HL-60 (cell line): ENCODE results near the gene ZNF350.

ENCODE experiments used
- DNase-seq, 2 experiments: peaks; one replicate each; pipeline ENCODE4 v3.0.0-alpha.2; 2010 to 2020; ENCODE audit warnings: low read depth in 1 of 2, low spot score in 1 of 2
- H3K27ac ChIP-seq: fragments of 250-450 bp; sonication (Bioruptor Pico); replicated peaks from 2 replicates; pipeline ENCODE4 v1.5.1; 2020; ENCODE audit warnings: mild to moderate bottlenecking, moderate library complexity
- H3K27me3 ChIP-seq: fragments of 250-450 bp; sonication (Bioruptor Pico); 2 replicates; pipeline ENCODE4 v1.5.1; 2021; ENCODE audit warnings: mild to moderate bottlenecking, moderate library complexity; ENCODE audit not compliant: insufficient read depth, poor library complexity, severe bottlenecking
- H3K4me3 ChIP-seq: replicated peaks from 2 replicates; pipeline ENCODE4 v1.5.1; 2011; ENCODE audit warnings: mild to moderate bottlenecking, control low read depth, low read length; ENCODE audit not compliant: insufficient read depth
- GABPA ChIP-seq: IDR thresholded peaks from 2 replicates; pipeline ENCODE4 v1.6.1; 2012; ENCODE audit warnings: low read depth
- POLR2AphosphoS5 ChIP-seq: IDR thresholded peaks from 2 replicates; pipeline ENCODE4 v1.6.1; 2012; ENCODE audit warnings: low read depth
- SPI1 ChIP-seq: IDR thresholded peaks from 2 replicates; pipeline ENCODE4 v1.6.1; 2012; ENCODE audit warnings: low read depth, mild to moderate bottlenecking, borderline replicate concordance
- TF ChIP-seq, protein P1 (sequence below): IDR thresholded peaks from 2 replicates; pipeline ENCODE4 v1.6.1; 2012; ENCODE audit warnings: low read depth; ENCODE audit not compliant: insufficient replicate concordance
- TF ChIP-seq, protein P2 (sequence below): IDR thresholded peaks from one replicate; pipeline ENCODE4 v1.5.1; 2011; ENCODE audit warnings: low read length, control low read depth, inconsistent platforms; ENCODE audit not compliant: insufficient read depth

The ZNF350 gene

GRCh38 chr19:51921949-51922348 is 64.7 kb downstream of the ZNF350 start:
- TF ChIP-seq, protein P1, sequence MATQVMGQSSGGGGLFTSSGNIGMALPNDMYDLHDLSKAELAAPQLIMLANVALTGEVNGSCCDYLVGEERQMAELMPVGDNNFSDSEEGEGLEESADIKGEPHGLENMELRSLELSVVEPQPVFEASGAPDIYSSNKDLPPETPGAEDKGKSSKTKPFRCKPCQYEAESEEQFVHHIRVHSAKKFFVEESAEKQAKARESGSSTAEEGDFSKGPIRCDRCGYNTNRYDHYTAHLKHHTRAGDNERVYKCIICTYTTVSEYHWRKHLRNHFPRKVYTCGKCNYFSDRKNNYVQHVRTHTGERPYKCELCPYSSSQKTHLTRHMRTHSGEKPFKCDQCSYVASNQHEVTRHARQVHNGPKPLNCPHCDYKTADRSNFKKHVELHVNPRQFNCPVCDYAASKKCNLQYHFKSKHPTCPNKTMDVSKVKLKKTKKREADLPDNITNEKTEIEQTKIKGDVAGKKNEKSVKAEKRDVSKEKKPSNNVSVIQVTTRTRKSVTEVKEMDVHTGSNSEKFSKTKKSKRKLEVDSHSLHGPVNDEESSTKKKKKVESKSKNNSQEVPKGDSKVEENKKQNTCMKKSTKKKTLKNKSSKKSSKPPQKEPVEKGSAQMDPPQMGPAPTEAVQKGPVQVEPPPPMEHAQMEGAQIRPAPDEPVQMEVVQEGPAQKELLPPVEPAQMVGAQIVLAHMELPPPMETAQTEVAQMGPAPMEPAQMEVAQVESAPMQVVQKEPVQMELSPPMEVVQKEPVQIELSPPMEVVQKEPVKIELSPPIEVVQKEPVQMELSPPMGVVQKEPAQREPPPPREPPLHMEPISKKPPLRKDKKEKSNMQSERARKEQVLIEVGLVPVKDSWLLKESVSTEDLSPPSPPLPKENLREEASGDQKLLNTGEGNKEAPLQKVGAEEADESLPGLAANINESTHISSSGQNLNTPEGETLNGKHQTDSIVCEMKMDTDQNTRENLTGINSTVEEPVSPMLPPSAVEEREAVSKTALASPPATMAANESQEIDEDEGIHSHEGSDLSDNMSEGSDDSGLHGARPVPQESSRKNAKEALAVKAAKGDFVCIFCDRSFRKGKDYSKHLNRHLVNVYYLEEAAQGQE, result no peak
- TF ChIP-seq POLR2AphosphoS5, result no peak
- no peak for TF ChIP-seq GABPA
- Histone ChIP-seq H3K27me3 (no peaks in the 10 kb centered on the region), H3K27ac (no peak overlapping the region), H3K4me3 (no peak overlapping the region)
- no peak for DNase-seq

DNA sequence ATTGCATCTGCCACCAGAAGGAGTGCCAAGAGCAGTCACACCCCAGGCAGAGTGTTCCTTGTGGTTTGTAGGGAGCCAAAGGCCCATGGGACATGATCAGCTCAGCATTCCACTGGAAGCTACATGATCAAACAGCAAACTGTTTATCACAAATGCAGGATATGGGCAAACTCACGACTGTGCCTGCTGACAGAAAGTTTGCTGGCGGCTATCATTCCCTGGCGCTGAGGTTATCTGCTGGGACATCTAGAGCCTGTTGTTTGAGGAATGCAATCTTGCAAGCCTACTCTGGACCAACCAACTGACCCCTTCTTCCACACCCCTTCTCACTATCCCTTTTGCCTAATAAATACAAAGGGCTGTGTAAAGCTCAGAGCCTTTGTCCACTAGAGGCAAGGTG is 67.0 kb downstream of the ZNF350 start:
- no peak for TF ChIP-seq SPI1
- Histone ChIP-seq H3K27ac (no peak overlapping the region), H3K4me3 (no peak overlapping the region), H3K27me3 (no peaks in the 10 kb centered on the region)
- no peak for DNase-seq

DNA sequence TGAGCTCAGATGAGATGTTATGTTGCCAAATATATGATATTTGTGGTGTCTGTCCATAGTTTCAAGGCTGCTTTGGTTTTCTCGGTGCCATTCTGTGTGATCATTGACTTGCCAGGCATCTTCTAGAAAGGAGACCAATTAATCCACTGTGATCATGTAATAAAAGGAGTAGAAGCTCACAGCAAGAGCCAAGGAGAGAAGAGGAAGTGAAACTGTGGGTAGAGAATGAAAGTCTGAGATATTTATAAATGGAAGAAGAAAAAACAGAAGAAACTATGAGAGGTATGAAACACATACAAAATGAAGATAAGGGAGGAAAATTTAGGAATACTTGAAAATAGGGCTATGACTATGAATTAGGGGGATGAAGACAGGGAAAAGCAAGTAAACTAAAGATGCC is 70.5 kb downstream of the ZNF350 start:
- no peak overlapping the region for H3K27ac ChIP-seq
- H3K27me3 ChIP-seq, result no peaks in the 10 kb centered on the region
- no peak overlapping the region for H3K4me3 ChIP-seq
- TF ChIP-seq SPI1 (no peak), GABPA (no peak), POLR2AphosphoS5 (no peak)
- DNase-seq, result no peak

GRCh38 chr19:51915324-51915867 is 71.2 kb downstream of the ZNF350 start:
- Histone ChIP-seq H3K27me3 (no peaks in the 10 kb centered on the region), H3K27ac (no peak overlapping the region), H3K4me3 (no peak overlapping the region)
- no peak for TF ChIP-seq POLR2AphosphoS5
- TF ChIP-seq, protein P2, sequence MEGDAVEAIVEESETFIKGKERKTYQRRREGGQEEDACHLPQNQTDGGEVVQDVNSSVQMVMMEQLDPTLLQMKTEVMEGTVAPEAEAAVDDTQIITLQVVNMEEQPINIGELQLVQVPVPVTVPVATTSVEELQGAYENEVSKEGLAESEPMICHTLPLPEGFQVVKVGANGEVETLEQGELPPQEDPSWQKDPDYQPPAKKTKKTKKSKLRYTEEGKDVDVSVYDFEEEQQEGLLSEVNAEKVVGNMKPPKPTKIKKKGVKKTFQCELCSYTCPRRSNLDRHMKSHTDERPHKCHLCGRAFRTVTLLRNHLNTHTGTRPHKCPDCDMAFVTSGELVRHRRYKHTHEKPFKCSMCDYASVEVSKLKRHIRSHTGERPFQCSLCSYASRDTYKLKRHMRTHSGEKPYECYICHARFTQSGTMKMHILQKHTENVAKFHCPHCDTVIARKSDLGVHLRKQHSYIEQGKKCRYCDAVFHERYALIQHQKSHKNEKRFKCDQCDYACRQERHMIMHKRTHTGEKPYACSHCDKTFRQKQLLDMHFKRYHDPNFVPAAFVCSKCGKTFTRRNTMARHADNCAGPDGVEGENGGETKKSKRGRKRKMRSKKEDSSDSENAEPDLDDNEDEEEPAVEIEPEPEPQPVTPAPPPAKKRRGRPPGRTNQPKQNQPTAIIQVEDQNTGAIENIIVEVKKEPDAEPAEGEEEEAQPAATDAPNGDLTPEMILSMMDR, result no peak
- TF ChIP-seq GABPA, result no peak
- TF ChIP-seq, protein P1, result no peak
- TF ChIP-seq SPI1, result no peak
- DNase-seq, result no peak
